ENCODE results near the gene CALY. TPM values are rescaled to one million over a fixed set of nuclear protein-coding genes. Genes with fewer than 3 reads are reported as not detected.
A peak's percentile ranks its signal among the peaks of the same experiment; 100 is the strongest.

Gene CALY
- total RNA-seq, 1 experiment from 2014 or later, result not detected

DNA sequence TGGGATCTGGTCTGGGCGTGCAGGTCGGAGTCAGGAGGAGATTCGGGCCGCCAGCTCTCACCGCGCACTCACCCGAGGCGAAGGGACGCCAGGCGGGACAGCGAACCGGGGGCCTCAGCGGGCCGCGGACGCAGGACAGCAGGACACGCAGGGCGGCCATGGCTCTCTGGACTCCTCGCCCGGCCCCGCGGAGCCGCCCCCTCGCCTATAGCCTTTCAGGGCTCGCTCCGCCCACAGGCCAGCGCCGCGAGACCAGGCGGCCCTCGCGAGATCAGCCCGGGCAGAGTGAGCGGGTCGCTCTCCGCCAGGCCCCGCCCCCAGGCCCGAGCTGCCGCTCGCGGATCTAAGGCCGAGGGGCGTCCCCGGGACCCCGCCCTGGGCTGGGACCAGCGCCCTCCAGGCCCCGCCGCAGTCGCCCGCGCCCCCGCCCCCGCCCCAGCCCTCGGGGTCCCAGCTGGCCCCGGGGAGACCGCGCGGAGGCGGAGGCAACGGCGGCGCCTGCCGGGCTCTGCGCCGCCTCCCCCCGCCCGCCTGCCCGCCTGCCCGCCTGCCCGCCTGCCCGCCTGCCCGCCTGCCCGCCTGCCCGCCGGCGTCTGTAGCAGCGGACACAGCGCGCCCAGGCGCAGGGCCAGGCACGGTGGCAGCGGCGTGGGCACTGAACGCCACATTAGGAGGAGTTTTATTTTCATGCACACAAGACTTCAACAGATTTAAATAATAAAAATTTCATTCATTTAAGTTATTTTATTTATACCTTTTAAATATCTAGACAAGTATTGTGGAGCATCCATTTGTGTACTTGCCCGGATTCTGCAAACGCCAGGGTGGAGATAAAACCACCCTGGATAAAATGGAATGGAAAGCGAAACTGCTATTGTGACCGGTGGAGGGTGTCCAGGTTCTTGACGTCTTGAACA, 36.7 kb upstream of the CALY start, which contains the start of gene ECHS1:
TSS of gene ECHS1 (minus strand) at position 181 of the 917 bp plus-strand sequence. CDS start at position 160, 21 bp downstream.
- Mint-ChIP-seq H3K36me3 (ENCODE audit: insufficient read depth, unreplicated experiment) (peaks cover 34% of the 10 kb centered on the region), H3K27me3 (ENCODE audit: insufficient read depth, unreplicated experiment) (no peaks in the 10 kb centered on the region), H3K27ac (ENCODE audit: unreplicated experiment) (peak within 1 kb of the TSS; percentile 92), H3K4me1 (ENCODE audit: low read depth, unreplicated experiment) (no peaks in the 10 kb centered on the region), H3K9me3 (ENCODE audit: unreplicated experiment) (no peaks in the 10 kb centered on the region), H3K4me3 (ENCODE audit: unreplicated experiment) (peak within 1 kb of the TSS; percentile 87)
- Histone ChIP-seq H3K27me3 (replicated peaks; ENCODE audit: control insufficient read depth, insufficient read depth, low read length) (no peaks in the 10 kb centered on the region), H3K36me3 (ENCODE audit: control insufficient read depth, insufficient read depth, low read length) (peaks cover 7% of the 10 kb centered on the region), H3K9me3 (no peaks in the 10 kb centered on the region), H3K4me1 (peaks cover 22% of the 10 kb centered on the region), H3K4me3 (ENCODE audit: low read depth, low read length) (peak within 1 kb of the TSS; percentile 100)
- DNase-seq, result peak; percentile 96 to 100
- intact Hi-C loops (cut with micrococcal nuclease; ENCODE audit: unreplicated experiment), result loop anchor here (1.0 to 2.0 kb wide), 3 partner anchors 13 to 44 kb away; no protein-coding TSS in a partner anchor
- TF ChIP-seq, protein P1, sequence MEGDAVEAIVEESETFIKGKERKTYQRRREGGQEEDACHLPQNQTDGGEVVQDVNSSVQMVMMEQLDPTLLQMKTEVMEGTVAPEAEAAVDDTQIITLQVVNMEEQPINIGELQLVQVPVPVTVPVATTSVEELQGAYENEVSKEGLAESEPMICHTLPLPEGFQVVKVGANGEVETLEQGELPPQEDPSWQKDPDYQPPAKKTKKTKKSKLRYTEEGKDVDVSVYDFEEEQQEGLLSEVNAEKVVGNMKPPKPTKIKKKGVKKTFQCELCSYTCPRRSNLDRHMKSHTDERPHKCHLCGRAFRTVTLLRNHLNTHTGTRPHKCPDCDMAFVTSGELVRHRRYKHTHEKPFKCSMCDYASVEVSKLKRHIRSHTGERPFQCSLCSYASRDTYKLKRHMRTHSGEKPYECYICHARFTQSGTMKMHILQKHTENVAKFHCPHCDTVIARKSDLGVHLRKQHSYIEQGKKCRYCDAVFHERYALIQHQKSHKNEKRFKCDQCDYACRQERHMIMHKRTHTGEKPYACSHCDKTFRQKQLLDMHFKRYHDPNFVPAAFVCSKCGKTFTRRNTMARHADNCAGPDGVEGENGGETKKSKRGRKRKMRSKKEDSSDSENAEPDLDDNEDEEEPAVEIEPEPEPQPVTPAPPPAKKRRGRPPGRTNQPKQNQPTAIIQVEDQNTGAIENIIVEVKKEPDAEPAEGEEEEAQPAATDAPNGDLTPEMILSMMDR (IDR thresholded peaks at IDR 0.05; ENCODE audit: insufficient read depth in 1 of 2, low read depth in 1 of 2, low read length in 1 of 2, severe bottlenecking in 1 of 2, unreplicated experiment in 1 of 2), result no peak
- ChIA-PET POLR2A (interaction anchor here (0.5 to 1.1 kb wide), 4 partner anchors 10 to 21 kb away, joined by 3 to 5 read pairs (median 5); partner anchors contain the start of gene FUOM), CTCF (interaction anchor here (0.6 kb wide), 1 partner anchor 33 kb away, joined by 3 read pairs; no protein-coding TSS in a partner anchor)
- BruUV-seq (replicated peaks), result no TSS peak

DNA sequence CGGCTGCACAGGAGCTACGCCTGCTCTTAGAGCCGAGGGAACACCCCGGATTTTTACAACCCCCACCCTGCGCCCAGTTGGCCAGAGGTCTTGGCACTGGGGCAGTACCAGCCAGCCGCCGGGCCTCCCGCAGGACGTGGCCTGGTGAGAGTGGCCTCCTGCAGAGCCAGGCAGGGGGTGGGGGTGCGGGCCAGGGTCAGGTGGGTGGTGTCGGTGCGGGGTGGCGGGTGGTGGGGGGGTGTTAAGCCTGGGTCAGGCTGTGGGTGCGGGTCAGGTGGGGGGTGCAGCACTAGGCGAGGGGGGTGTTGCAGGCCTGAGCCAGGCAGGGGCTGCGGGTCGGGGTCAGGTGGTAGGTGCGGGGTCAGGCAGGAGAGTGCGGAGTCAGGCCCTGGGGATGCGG, 35.8 kb upstream of the CALY start:
- H3K27ac Mint-ChIP-seq (ENCODE audit: unreplicated experiment), result peak overlapping the region; percentile 71
- BruUV-seq (replicated peaks), result no TSS peak

More for the DNA sequence above, 35.8 kb upstream of the CALY start:
- H3K4me3 ChIP-seq (ENCODE audit: low read depth, low read length), result peak overlapping the region; percentile 100
- peak overlapping the region; percentile 87 for H3K4me3 Mint-ChIP-seq (ENCODE audit: unreplicated experiment)
- intact Hi-C loops (cut with micrococcal nuclease; ENCODE audit: unreplicated experiment), result loop anchor here (2.0 kb wide), 1 partner anchor 16 kb away; no protein-coding TSS in a partner anchor
- peaks cover 42% of the 10 kb centered on the region for H3K36me3 Mint-ChIP-seq (ENCODE audit: insufficient read depth, unreplicated experiment)
- POLR2A ChIA-PET, result no interaction called here
- no peaks in the 10 kb centered on the region for H3K27me3 Mint-ChIP-seq (ENCODE audit: insufficient read depth, unreplicated experiment)
- no peaks in the 10 kb centered on the region for H3K9me3 ChIP-seq
- TF ChIP-seq, protein P1 (IDR thresholded peaks at IDR 0.05; ENCODE audit: insufficient read depth in 1 of 2, low read depth in 1 of 2, low read length in 1 of 2, severe bottlenecking in 1 of 2, unreplicated experiment in 1 of 2), result no peak
- H3K4me1 Mint-ChIP-seq (ENCODE audit: low read depth, unreplicated experiment), result no peaks in the 10 kb centered on the region
- H3K27me3 ChIP-seq (replicated peaks; ENCODE audit: control insufficient read depth, insufficient read depth, low read length), result no peaks in the 10 kb centered on the region
- no peaks in the 10 kb centered on the region for H3K9me3 Mint-ChIP-seq (ENCODE audit: unreplicated experiment)
- peaks cover 7% of the 10 kb centered on the region for H3K36me3 ChIP-seq (ENCODE audit: control insufficient read depth, insufficient read depth, low read length)
- DNase-seq, result no peak
- H3K4me1 ChIP-seq, result peaks cover 16% of the 10 kb centered on the region
- CTCF ChIA-PET, result no interaction called here

Data from Caco-2 (cell line).